Neuronal stem cell (in vitro differentiated cells): ENCODE results near the gene ATP6V0A1.
A peak's percentile ranks its signal among the peaks of the same experiment; 100 is the strongest.

Experiments
- DNase-seq: peaks from one replicate; pipeline ENCODE4 v3.0.0-alpha.2; 2013; ENCODE audit warnings: low spot score
- H2AFZ ChIP-seq: one replicate; pipeline ENCODE4 v1.6.1; 2013; ENCODE audit warnings: mild to moderate bottlenecking, low read length, inconsistent platforms
- H2AK5ac ChIP-seq: 2 replicates; pipeline ENCODE4 v1.6.1; 2013; ENCODE audit warnings: low read depth, mild to moderate bottlenecking, inconsistent platforms, low read length, moderate library complexity, mixed read lengths
- H2BK120ac ChIP-seq: 2 replicates; pipeline ENCODE4 v1.6.1; 2013; ENCODE audit warnings: low read depth, mild to moderate bottlenecking, inconsistent platforms, low read length, moderate library complexity, mixed read lengths
- H2BK12ac ChIP-seq: one replicate; pipeline ENCODE4 v1.6.1; 2013; ENCODE audit warnings: low read length, inconsistent platforms
- H2BK15ac ChIP-seq: 2 replicates; pipeline ENCODE4 v1.6.1; 2013; ENCODE audit warnings: mild to moderate bottlenecking, low read length, inconsistent platforms, mixed read lengths
- H2BK5ac ChIP-seq: one replicate; pipeline ENCODE4 v1.6.1; 2013; ENCODE audit warnings: inconsistent platforms, mild to moderate bottlenecking, low read length, moderate library complexity
- H3K14ac ChIP-seq: one replicate; pipeline ENCODE4 v1.6.1; 2013; ENCODE audit warnings: low read length, inconsistent platforms
- H3K18ac ChIP-seq: 2 replicates; pipeline ENCODE4 v1.6.1; 2013; ENCODE audit warnings: low read length, inconsistent platforms
- H3K23ac ChIP-seq: 2 replicates; pipeline ENCODE4 v1.6.1; 2013; ENCODE audit warnings: low read depth, mild to moderate bottlenecking, mixed read lengths, low read length, inconsistent platforms; ENCODE audit not compliant: poor library complexity
- H3K27ac ChIP-seq: replicated peaks from 3 replicates; pipeline ENCODE4 v1.5.1; 2013; ENCODE audit warnings: low read length, inconsistent platforms
- H3K27me3 ChIP-seq, 3 experiments: 2 replicates each; pipeline ENCODE4 v1.6.1; 2013; ENCODE audit warnings: low read length in 3 of 3, mild to moderate bottlenecking in 2 of 3, inconsistent platforms in 1 of 3, low read depth in 1 of 3, mixed read lengths in 1 of 3, moderate library complexity in 1 of 3; ENCODE audit not compliant: control insufficient read depth in 3 of 3, insufficient read depth in 3 of 3
- H3K36me3 ChIP-seq, 2 donors: replicated peaks in 1 of 2; 2 replicates each; pipeline ENCODE4 v1.6.1; 2013; ENCODE audit warnings: low read length in 2 of 2; ENCODE audit not compliant: control insufficient read depth in 2 of 2, insufficient read depth in 2 of 2
- H3K4ac ChIP-seq: 2 replicates; pipeline ENCODE4 v1.6.1; 2013; ENCODE audit warnings: inconsistent platforms, mild to moderate bottlenecking, low read length, moderate library complexity
- H3K4me1 ChIP-seq, 2 donors: 1 replicate in 1 of 2; 2 replicates in 1 of 2; pipeline ENCODE4 v1.6.1; 2013; ENCODE audit warnings: low read length in 2 of 2, low read depth in 1 of 2; ENCODE audit not compliant: control insufficient read depth in 2 of 2, insufficient read depth in 1 of 2
- H3K4me2 ChIP-seq: one replicate; pipeline ENCODE4 v1.6.1; 2013; ENCODE audit warnings: mild to moderate bottlenecking, low read length, inconsistent platforms; ENCODE audit not compliant: insufficient read depth, poor library complexity, severe bottlenecking
- H3K4me3 ChIP-seq, 2 donors: 2 replicates each; pipeline ENCODE4 v1.5.1; 2013; ENCODE audit warnings: low read length in 2 of 2, mild to moderate bottlenecking in 2 of 2, inconsistent platforms in 1 of 2, moderate library complexity in 1 of 2
- H3K79me1 ChIP-seq: one replicate; pipeline ENCODE4 v1.6.1; 2013; ENCODE audit warnings: low read depth, mild to moderate bottlenecking, inconsistent platforms, low read length, moderate library complexity
- H3K9ac ChIP-seq: one replicate; pipeline ENCODE4 v1.6.1; 2013; ENCODE audit warnings: mild to moderate bottlenecking, low read depth, low read length, inconsistent platforms; ENCODE audit not compliant: poor library complexity
- H3K9me3 ChIP-seq, 2 donors: replicated peaks in 1 of 2; 2 replicates each; pipeline versions ENCODE3 to v1.6.1; 2013; ENCODE audit warnings: low read length in 2 of 2, mild to moderate bottlenecking in 2 of 2, inconsistent platforms in 1 of 2, low read depth in 1 of 2, mixed read lengths in 1 of 2, moderate library complexity in 1 of 2; ENCODE audit not compliant: control insufficient read depth in 2 of 2, insufficient read depth in 1 of 2
- H4K8ac ChIP-seq: one replicate; pipeline ENCODE4 v1.6.1; 2013; ENCODE audit warnings: low read depth, mild to moderate bottlenecking, inconsistent platforms, low read length, moderate library complexity
- H4K91ac ChIP-seq: one replicate; pipeline ENCODE4 v1.6.1; 2013; ENCODE audit warnings: low read length, low read depth, mild to moderate bottlenecking, inconsistent platforms; ENCODE audit not compliant: poor library complexity
- WGBS, 2 donors: extraction: QIAGEN DNeasy Blood & Tissue Kit; methylation state at CpG; one replicate each; pipeline ENCODE4 v1.1.7; 2013; ENCODE audit warnings: missing lambda C conversion rate in 2 of 2, mixed read lengths in 1 of 2; ENCODE audit not compliant: insufficient read length in 2 of 2, insufficient replicate concordance in 1 of 2; ENCODE audit errors: extremely low coverage in 2 of 2; 5-methylcytosine and 5-hydroxymethylcytosine counted together

ATP6V0A1 gene

DNA sequence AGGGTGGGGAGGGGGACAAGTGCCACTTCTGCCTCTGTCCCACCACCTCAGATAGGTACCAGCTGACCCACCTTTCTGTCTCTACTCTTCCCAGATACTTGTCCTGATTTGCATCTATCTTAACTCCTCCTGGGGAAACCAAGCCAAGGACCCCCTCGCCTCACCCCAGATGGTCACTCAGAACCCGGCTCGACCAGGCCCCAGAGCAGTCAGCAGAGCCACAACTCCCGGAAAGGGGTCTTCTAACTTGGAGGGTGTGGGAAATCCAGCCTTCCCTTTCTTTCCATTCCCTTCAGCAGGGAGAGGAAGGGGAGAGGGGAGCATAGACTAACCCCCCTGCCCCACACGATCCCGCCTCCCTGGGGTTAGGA is 37.6 kb upstream of the ATP6V0A1 start:
- WGBS, 2 donors, result no CpG with 5 or more reads among the region's 6 CpGs
- Histone ChIP-seq H4K91ac (no peak overlapping the region), H3K27ac (no peak overlapping the region), H3K9me3 (no peaks in the 10 kb centered on the region), H3K4ac (no peak overlapping the region), H3K14ac (no peak overlapping the region), H2BK15ac (peak overlapping the region; percentile 13), H3K9ac (no peak overlapping the region), H3K18ac (peak overlapping the region; percentile 84), H2BK12ac (no peak overlapping the region), H2AK5ac (peak overlapping the region; percentile 32), H2AFZ (peak overlapping the region; percentile 52), H3K27me3 (peaks cover 14 to 53% (median 25%) of the 10 kb centered on the region in 3 experiments), H3K4me2 (peak overlapping the region; percentile 93), H4K8ac (no peak overlapping the region), H3K23ac (no peak overlapping the region), H3K36me3 (no peaks in the 10 kb centered on the region), H2BK120ac (no peak overlapping the region), H3K79me1 (no peaks in the 10 kb centered on the region), H3K4me1 (peaks cover 7 to 14% of the 10 kb centered on the region in 2 donors), H2BK5ac (no peak overlapping the region), H3K4me3 (peak overlapping the region in 1 of 2 donors; percentile 91)
- DNase-seq, result no peak

- no peaks in the 10 kb centered on the region for H3K79me1 ChIP-seq
- no CpG with 5 or more reads among the region's 59 CpGs for WGBS, 2 donors
- H3K9ac ChIP-seq, result peak overlapping the region; percentile 95
- H4K91ac ChIP-seq, result no peak overlapping the region
- no peak overlapping the region for H3K27ac ChIP-seq
- peak overlapping the region; percentile 55 for H2BK15ac ChIP-seq
- peak overlapping the region; percentile 17 for H3K14ac ChIP-seq
- peak overlapping the region; percentile 75 for H2AK5ac ChIP-seq
- H3K18ac ChIP-seq, result peak overlapping the region; percentile 88
- no peaks in the 10 kb centered on the region for H3K9me3 ChIP-seq
- H2AFZ ChIP-seq, result peak overlapping the region; percentile 96
- H3K23ac ChIP-seq, result peak overlapping the region; percentile 70
- peaks cover 7 to 14% of the 10 kb centered on the region in 2 donors for H3K4me1 ChIP-seq
- H3K4ac ChIP-seq, result no peak overlapping the region
- H3K27me3 ChIP-seq, result peaks cover 14 to 53% (median 25%) of the 10 kb centered on the region in 3 experiments
- H4K8ac ChIP-seq, result no peak overlapping the region
- no peaks in the 10 kb centered on the region for H3K36me3 ChIP-seq
- peak overlapping the region; percentile 66 for H2BK5ac ChIP-seq
- H3K4me2 ChIP-seq, result peak overlapping the region; percentile 93
- H2BK120ac ChIP-seq, result no peak overlapping the region
- no peak for DNase-seq
- H2BK12ac ChIP-seq, result no peak overlapping the region
- peak overlapping the region; percentile 24 to 91 for H3K4me3 ChIP-seq
Observed at GRCh38 chr17:42421507-42422338, 37.0 kb upstream of the ATP6V0A1 start.

GRCh38 chr17:42422412-42422957 is 36.2 kb upstream of the ATP6V0A1 start:
- WGBS, 2 donors, result no CpG with 5 or more reads among the region's 44 CpGs
- no peak for DNase-seq

More at GRCh38 chr17:42422412-42422957, 36.2 kb upstream of the ATP6V0A1 start:
- Histone ChIP-seq H3K4me2 (peak overlapping the region; percentile 93), H2BK15ac (peak overlapping the region; percentile 19), H3K4me3 (peak overlapping the region; percentile 46 to 91), H3K27ac (no peak overlapping the region), H2BK5ac (peak overlapping the region; percentile 66), H4K91ac (no peak overlapping the region), H3K9me3 (no peaks in the 10 kb centered on the region), H2AK5ac (peak overlapping the region; percentile 11), H3K23ac (peak overlapping the region; percentile 22), H3K9ac (peak overlapping the region; percentile 95), H2BK120ac (peak overlapping the region; percentile 28), H3K79me1 (no peaks in the 10 kb centered on the region), H4K8ac (no peak overlapping the region), H3K4ac (no peak overlapping the region), H3K14ac (peak overlapping the region; percentile 22), H3K36me3 (no peaks in the 10 kb centered on the region), H3K18ac (peak overlapping the region; percentile 88), H2AFZ (peak overlapping the region; percentile 96), H3K27me3 (peaks cover 14 to 53% (median 25%) of the 10 kb centered on the region in 3 experiments), H3K4me1 (peaks cover 7 to 14% of the 10 kb centered on the region in 2 donors), H2BK12ac (peak overlapping the region; percentile 47)
